HG03066 (cell line): ENCODE data around the gene NAA10.

Experiments used
- ATAC-seq: cut with Tn5 transposase; IDR thresholded peaks from one replicate; pipeline ENCODE4 v1.9.1; 2021; ENCODE audit warnings: low read depth; ENCODE audit not compliant: unreplicated experiment

NAA10 gene

DNA sequence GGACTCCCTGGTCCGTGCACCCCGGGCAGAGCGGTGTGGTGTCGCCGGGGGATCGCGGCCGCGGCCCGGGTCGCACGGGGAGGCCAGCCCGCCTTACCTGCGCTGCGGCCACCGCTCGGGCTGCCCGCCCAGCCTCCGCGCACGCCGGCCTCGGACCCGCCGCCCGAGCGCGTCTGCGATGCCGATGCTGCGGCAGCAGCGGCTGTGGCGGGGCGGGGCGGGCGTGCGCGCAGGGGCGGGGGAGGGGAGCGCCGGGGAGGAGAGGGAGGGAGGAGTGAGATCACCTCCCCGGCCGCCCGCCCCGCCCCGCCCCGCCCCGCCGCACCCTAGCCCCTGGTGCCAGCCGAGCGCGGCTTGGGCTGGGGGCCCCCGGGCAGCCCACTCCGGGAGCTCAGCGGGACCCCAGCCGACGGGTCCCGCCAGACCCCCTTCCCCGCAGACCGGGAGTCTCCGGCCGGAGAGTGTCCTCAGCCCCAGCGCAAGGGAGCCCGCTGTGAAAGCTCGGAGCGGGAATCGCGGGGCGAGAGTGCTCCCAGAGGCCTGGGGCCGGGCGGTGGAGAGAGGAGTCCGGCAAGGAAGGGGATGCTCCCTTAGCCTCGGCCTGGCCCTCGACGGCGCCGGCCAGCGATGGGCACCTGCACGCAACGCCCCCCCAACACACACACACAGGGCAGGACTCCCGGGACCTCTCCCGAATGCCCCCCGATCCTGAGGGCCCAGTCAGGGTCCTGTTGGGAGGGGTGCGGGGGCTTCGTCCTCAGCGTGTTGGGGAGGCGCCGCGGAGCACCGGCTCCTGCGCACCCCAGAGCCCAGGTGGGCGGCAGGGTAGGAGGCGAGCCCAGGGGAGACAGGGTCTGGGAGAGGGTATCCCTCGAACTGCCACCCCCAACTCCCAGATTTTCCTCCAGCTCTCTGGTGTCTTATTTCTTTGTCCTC lies 48.6 kb downstream of the NAA10 start, which contains the start of gene L1CAM:
Gene L1CAM, minus strand, starts transcription at position 206 of the 936 bp plus-strand sequence. CDS start 10,337 bp downstream, outside the sequence.
- ATAC-seq: no peak

- no peak for ATAC-seq
These were observed 49.5 kb downstream of the NAA10 start for GRCh38 chrX:153885208-153885787.

GRCh38 chrX:153884590-153884989 lies 50.2 kb downstream of the NAA10 start:
- ATAC-seq: no peak

GRCh38 chrX:153884136-153884535 lies 50.7 kb downstream of the NAA10 start:
- no peak for ATAC-seq

DNA sequence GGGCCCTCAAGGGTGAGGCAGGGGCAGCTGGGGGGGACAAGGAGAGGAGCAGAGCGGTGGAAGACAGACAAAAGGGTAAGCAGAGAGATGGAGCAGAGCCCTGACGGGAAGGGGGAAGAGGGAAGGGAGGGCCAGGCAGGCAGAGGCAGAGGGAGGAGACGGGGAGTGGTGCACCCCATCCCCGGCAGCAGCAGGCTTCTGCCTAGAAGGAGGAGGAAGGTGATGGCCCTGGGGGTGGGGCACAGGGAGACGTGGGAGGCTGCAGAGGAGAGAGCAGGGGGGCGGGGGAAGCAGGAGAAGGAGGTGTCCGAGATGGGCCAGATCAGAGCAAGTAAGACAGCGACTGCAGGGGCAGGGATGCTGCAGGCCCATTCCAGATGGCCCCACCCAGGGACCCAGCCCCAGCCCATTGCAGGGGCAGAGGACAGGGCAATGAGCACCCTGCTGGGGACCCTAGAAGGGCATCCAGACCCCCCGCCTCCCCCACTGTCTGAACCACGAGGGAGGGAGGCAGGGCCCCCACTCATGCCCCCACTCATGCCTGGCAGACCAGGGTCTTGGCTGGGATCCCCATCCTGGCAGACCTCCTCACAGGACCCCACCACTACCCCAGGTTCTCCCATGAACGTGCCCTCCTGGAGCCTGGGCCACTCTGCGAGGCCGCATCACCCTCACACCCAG lies 51.5 kb downstream of the NAA10 start:
- no peak for ATAC-seq

- ATAC-seq: no peak
These were observed 52.3 kb downstream of the NAA10 start for GRCh38 chrX:153882557-153882956.

DNA sequence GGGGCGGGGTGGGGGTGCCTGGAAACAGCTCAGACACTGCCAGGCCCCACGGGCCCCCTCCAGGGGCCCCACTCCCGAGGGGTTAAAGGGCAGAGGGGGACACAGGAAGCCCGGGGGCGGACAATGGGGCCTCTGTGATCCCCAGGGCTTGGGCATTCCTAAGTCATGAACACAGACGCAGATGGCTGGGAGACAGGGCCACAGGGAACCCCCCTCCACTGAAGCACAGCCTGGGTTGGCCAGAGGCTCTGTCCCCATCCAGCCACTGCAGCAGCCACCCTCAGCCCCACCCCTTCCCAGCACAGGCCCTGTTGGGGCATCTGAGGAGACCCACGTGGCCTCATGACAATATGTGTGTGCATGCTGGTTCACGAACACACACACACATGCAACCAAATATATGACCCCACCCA lies 52.7 kb downstream of the NAA10 start:
- ATAC-seq: no peak

GRCh38 chrX:153881281-153881680 lies 53.6 kb downstream of the NAA10 start:
- no peak for ATAC-seq

GRCh38 chrX:153880440-153880815 lies 54.4 kb downstream of the NAA10 start:
- no peak for ATAC-seq

DNA sequence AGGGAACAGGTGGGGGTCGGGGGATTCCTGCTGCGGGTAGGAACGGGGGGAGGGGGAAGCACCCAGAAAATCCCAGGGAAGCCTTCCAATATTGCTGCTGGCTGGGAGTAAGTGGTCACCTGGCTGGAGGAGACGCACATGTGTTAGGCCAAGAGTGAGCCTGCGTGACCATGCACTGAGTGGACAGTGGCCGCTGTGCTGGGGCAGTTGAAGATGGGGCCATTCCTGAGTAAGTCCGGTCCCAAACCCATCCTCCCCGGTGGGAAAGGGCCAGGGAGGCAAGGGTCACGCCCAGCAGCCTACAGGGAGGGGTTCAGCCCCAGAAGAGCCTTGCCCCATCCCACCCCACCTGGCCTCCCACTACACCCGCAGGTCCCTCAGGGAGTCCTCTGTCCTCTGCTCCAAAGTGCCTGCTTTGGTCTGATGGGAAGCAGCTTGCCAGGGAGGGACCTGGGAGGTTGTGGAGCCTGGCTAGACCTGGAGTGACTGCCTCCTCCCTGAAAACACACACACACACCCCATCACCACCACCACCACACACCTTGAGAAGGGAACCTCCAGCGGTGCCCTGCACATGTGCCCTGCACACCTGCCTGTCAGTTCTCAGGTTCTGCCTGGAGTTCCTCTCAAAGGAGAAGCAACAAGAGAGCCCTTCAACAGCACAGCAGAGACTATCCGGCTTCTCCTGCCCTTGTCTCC lies 54.9 kb downstream of the NAA10 start:
- no peak for ATAC-seq
